ENCODE measurements around the gene CDH3.

DNA sequence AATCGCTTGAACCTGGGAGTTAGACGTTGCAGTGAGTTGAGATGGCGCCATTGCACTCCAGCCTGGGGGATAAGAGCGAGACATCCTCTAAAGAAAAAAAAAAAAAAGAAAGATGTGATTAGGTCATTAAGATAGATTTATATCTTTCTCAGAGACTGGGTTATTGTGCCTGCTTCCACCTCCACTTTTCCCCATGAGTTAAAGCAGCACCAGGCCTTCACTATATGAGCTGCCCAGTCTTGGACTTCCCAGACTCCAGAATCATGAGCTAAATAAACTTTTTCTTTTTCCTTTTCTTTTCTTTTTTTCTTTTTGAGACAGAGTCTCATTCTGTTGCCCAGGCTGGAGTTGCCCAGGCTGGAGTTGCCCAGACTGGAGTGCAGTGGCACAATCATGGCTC, 72.6 kb downstream of the CDH3 start:
- TF ChIP-seq, protein P1, sequence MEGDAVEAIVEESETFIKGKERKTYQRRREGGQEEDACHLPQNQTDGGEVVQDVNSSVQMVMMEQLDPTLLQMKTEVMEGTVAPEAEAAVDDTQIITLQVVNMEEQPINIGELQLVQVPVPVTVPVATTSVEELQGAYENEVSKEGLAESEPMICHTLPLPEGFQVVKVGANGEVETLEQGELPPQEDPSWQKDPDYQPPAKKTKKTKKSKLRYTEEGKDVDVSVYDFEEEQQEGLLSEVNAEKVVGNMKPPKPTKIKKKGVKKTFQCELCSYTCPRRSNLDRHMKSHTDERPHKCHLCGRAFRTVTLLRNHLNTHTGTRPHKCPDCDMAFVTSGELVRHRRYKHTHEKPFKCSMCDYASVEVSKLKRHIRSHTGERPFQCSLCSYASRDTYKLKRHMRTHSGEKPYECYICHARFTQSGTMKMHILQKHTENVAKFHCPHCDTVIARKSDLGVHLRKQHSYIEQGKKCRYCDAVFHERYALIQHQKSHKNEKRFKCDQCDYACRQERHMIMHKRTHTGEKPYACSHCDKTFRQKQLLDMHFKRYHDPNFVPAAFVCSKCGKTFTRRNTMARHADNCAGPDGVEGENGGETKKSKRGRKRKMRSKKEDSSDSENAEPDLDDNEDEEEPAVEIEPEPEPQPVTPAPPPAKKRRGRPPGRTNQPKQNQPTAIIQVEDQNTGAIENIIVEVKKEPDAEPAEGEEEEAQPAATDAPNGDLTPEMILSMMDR (conservative IDR thresholded peaks at IDR 0.05; ENCODE audit: low read depth, low read length) = no peak
- no peak for TF ChIP-seq EZH2 (IDR thresholded peaks at IDR 0.05; ENCODE audit: borderline replicate concordance, low read depth, low read length, poor library complexity, severe bottlenecking)
